Neural cell (in vitro differentiated cells): Measurements from ENCODE around the gene DIAPH1. TPM values are rescaled to one million over a fixed set of nuclear protein-coding genes. Genes with fewer than 3 reads are reported as not detected.

Source experiments
- H2AFZ ChIP-seq: fragments of 200-600, 300-800 bp; sonication (generic), shearing (Covaris generic); 2 replicates; pipeline ENCODE4 v1.6.0; 2014; ENCODE audit warnings: low read depth, mild to moderate bottlenecking, antibody characterized with exemption, low read length, moderate library complexity
- H3F3A ChIP-seq: fragments of 200-600 bp; shearing (Covaris generic); 2 replicates; pipeline ENCODE4 v1.6.1; 2016; ENCODE audit warnings: mild to moderate bottlenecking, moderate library complexity, mixed read lengths, antibody characterized with exemption, low read length; ENCODE audit not compliant: insufficient read depth, poor library complexity, severe bottlenecking
- H3K27ac ChIP-seq: fragments of 200-600, 300-800 bp; sonication (generic), shearing (Covaris generic); 2 replicates; pipeline ENCODE4 v1.5.1; 2014; ENCODE audit warnings: mild to moderate bottlenecking, low read length, moderate library complexity
- H3K27me3 ChIP-seq: fragments of 300-800, 200-600 bp; sonication (generic), shearing (Covaris generic); 2 replicates; pipeline ENCODE4 v1.6.0; 2014; ENCODE audit warnings: mild to moderate bottlenecking, low read depth, low read length, moderate library complexity; ENCODE audit not compliant: insufficient read depth
- H3K36me3 ChIP-seq: fragments of 300-800, 200-600 bp; sonication (generic), shearing (Covaris generic); 2 replicates; pipeline ENCODE4 v1.5.1; 2014; ENCODE audit warnings: mild to moderate bottlenecking, antibody characterized with exemption, low read length, moderate library complexity; ENCODE audit not compliant: insufficient read depth
- H3K4me2 ChIP-seq: fragments of 300-800, 200-600 bp; sonication (generic), shearing (Covaris generic); 2 replicates; pipeline ENCODE4 v1.6.0; 2014; ENCODE audit warnings: mild to moderate bottlenecking, low read length
- H3K4me3 ChIP-seq: fragments of 300-800, 200-600 bp; sonication (generic), shearing (Covaris generic); 2 replicates; pipeline ENCODE4 v1.5.1; 2014; ENCODE audit warnings: mild to moderate bottlenecking, low read length, moderate library complexity
- H3K79me2 ChIP-seq: fragments of 200-600 bp; shearing (Covaris generic); replicated peaks from 2 replicates; pipeline ENCODE4 v1.6.0; 2014; ENCODE audit warnings: mild to moderate bottlenecking, low read length, moderate library complexity; ENCODE audit not compliant: insufficient read depth
- H3K9ac ChIP-seq: fragments of 300-800, 200-600 bp; sonication (generic), shearing (Covaris generic); 2 replicates; pipeline ENCODE4 v1.6.1; 2016; ENCODE audit warnings: mild to moderate bottlenecking, low read length, mixed read lengths
- H3K9me2 ChIP-seq: fragments of 200-600 bp; shearing (Covaris generic); 2 replicates; pipeline ENCODE4 v1.6.1; 2016; ENCODE audit warnings: mild to moderate bottlenecking, low read length, mixed read lengths; ENCODE audit not compliant: insufficient read depth
- H3K9me3 ChIP-seq: fragments of 200-600, 300-800 bp; sonication (generic), shearing (Covaris generic); 2 replicates; pipeline ENCODE4 v1.6.1; 2016; ENCODE audit warnings: mild to moderate bottlenecking, mixed run types, low read length, moderate library complexity, mixed read lengths
- H4K20me1 ChIP-seq: fragments of 200-600 bp; shearing (Covaris generic); 2 replicates; pipeline ENCODE4 v1.6.1; 2016; ENCODE audit warnings: mild to moderate bottlenecking, mixed run types; ENCODE audit not compliant: insufficient read depth
- EP300 ChIP-seq: fragments of 450-650 bp; conservative IDR thresholded peaks from 2 replicates; pipeline ENCODE4 v1.6.1; 2014; ENCODE audit warnings: antibody characterized with exemption, mild to moderate bottlenecking, moderate library complexity; ENCODE audit not compliant: poor library complexity, severe bottlenecking
- EZH2 ChIP-seq: fragments of 200-600, 300-800 bp; shearing (Covaris generic), sonication (generic); IDR thresholded peaks from 2 replicates; pipeline ENCODE4 v1.6.1; 2014; ENCODE audit warnings: antibody characterized with exemption, low read length, borderline replicate concordance, mild to moderate bottlenecking; ENCODE audit not compliant: insufficient read depth, poor library complexity, severe bottlenecking
- MXI1 ChIP-seq: fragments of 450-650 bp; conservative IDR thresholded peaks from 2 replicates; pipeline ENCODE4 v1.6.1; 2014; ENCODE audit warnings: antibody characterized with exemption, mild to moderate bottlenecking; ENCODE audit not compliant: poor library complexity, severe bottlenecking
- POLR2AphosphoS5 ChIP-seq: IDR thresholded peaks from 2 replicates; pipeline ENCODE4 v1.6.1; 2012
- RAD21 ChIP-seq: fragments of 450-650 bp; conservative IDR thresholded peaks from 2 replicates; pipeline ENCODE4 v1.6.1; 2014; ENCODE audit warnings: antibody characterized with exemption, mild to moderate bottlenecking, moderate library complexity
- SMC3 ChIP-seq: fragments of 450-650 bp; conservative IDR thresholded peaks from 2 replicates; pipeline ENCODE4 v1.6.1; 2014; ENCODE audit warnings: antibody characterized with exemption, mild to moderate bottlenecking, moderate library complexity; ENCODE audit not compliant: poor library complexity
- TAF1 ChIP-seq: IDR thresholded peaks from 2 replicates; pipeline ENCODE4 v1.6.1; 2012; ENCODE audit warnings: low read depth
- polyA plus RNA-seq: library from polyadenylated mRNA; depleted of rRNA; stranded (reverse); fragments of >200 nt; gene quantifications from 2 replicates; pipeline ENCODE4 v1.2.3, GENCODE V29; 2014
- TF ChIP-seq, protein P1 (sequence below): fragments of 450-650 bp; IDR thresholded peaks from 2 replicates; pipeline ENCODE4 v1.5.1; 2014; ENCODE audit warnings: antibody characterized with exemption, mild to moderate bottlenecking, moderate library complexity; ENCODE audit not compliant: poor library complexity, severe bottlenecking
- TF ChIP-seq, protein P2 (sequence below): IDR thresholded peaks from 2 replicates; pipeline ENCODE4 v1.6.1; 2012; ENCODE audit warnings: borderline replicate concordance

DIAPH1 gene
- polyA plus RNA-seq, 1 donor from 2014 or later: 21.9 TPM

DNA sequence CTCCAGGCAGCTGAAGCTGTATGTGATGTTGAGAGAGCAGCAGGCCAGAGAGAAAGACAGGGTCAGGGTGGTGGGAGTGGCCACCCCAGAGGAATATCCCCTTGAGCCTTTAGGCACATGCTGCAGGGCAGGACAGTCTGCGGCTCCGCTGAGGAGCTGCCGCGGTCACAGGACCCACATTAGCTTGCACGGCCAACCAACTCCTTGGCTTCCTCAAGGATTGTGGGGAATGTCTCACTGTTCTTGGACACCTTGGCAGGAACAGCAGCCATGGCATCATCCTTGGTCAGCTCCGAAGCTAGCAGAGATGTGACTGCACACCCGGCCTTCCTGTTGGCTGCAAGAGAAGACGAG is 102.2 kb downstream of the DIAPH1 start:
- TF ChIP-seq, protein P1, sequence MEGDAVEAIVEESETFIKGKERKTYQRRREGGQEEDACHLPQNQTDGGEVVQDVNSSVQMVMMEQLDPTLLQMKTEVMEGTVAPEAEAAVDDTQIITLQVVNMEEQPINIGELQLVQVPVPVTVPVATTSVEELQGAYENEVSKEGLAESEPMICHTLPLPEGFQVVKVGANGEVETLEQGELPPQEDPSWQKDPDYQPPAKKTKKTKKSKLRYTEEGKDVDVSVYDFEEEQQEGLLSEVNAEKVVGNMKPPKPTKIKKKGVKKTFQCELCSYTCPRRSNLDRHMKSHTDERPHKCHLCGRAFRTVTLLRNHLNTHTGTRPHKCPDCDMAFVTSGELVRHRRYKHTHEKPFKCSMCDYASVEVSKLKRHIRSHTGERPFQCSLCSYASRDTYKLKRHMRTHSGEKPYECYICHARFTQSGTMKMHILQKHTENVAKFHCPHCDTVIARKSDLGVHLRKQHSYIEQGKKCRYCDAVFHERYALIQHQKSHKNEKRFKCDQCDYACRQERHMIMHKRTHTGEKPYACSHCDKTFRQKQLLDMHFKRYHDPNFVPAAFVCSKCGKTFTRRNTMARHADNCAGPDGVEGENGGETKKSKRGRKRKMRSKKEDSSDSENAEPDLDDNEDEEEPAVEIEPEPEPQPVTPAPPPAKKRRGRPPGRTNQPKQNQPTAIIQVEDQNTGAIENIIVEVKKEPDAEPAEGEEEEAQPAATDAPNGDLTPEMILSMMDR: no peak
- no peak for TF ChIP-seq POLR2AphosphoS5
- no peak for TF ChIP-seq EP300
- no peak for TF ChIP-seq MXI1
- no peak for TF ChIP-seq SMC3
- TF ChIP-seq, protein P2, sequence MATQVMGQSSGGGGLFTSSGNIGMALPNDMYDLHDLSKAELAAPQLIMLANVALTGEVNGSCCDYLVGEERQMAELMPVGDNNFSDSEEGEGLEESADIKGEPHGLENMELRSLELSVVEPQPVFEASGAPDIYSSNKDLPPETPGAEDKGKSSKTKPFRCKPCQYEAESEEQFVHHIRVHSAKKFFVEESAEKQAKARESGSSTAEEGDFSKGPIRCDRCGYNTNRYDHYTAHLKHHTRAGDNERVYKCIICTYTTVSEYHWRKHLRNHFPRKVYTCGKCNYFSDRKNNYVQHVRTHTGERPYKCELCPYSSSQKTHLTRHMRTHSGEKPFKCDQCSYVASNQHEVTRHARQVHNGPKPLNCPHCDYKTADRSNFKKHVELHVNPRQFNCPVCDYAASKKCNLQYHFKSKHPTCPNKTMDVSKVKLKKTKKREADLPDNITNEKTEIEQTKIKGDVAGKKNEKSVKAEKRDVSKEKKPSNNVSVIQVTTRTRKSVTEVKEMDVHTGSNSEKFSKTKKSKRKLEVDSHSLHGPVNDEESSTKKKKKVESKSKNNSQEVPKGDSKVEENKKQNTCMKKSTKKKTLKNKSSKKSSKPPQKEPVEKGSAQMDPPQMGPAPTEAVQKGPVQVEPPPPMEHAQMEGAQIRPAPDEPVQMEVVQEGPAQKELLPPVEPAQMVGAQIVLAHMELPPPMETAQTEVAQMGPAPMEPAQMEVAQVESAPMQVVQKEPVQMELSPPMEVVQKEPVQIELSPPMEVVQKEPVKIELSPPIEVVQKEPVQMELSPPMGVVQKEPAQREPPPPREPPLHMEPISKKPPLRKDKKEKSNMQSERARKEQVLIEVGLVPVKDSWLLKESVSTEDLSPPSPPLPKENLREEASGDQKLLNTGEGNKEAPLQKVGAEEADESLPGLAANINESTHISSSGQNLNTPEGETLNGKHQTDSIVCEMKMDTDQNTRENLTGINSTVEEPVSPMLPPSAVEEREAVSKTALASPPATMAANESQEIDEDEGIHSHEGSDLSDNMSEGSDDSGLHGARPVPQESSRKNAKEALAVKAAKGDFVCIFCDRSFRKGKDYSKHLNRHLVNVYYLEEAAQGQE: no peak
- TF ChIP-seq TAF1: no peak
- no peak for TF ChIP-seq RAD21
- no peak for TF ChIP-seq EZH2
- Histone ChIP-seq H3F3A (peaks cover 3% of the 10 kb centered on the region), H3K9me2 (no peaks in the 10 kb centered on the region), H3K9ac (no peak overlapping the region), H3K27ac (no peak overlapping the region), H3K27me3 (no peaks in the 10 kb centered on the region), H2AFZ (no peak overlapping the region), H3K4me2 (no peak overlapping the region), H3K79me2 (no peaks in the 10 kb centered on the region), H3K9me3 (no peaks in the 10 kb centered on the region), H3K4me3 (no peak overlapping the region), H3K36me3 (peaks cover 8% of the 10 kb centered on the region), H4K20me1 (no peaks in the 10 kb centered on the region)

DNA sequence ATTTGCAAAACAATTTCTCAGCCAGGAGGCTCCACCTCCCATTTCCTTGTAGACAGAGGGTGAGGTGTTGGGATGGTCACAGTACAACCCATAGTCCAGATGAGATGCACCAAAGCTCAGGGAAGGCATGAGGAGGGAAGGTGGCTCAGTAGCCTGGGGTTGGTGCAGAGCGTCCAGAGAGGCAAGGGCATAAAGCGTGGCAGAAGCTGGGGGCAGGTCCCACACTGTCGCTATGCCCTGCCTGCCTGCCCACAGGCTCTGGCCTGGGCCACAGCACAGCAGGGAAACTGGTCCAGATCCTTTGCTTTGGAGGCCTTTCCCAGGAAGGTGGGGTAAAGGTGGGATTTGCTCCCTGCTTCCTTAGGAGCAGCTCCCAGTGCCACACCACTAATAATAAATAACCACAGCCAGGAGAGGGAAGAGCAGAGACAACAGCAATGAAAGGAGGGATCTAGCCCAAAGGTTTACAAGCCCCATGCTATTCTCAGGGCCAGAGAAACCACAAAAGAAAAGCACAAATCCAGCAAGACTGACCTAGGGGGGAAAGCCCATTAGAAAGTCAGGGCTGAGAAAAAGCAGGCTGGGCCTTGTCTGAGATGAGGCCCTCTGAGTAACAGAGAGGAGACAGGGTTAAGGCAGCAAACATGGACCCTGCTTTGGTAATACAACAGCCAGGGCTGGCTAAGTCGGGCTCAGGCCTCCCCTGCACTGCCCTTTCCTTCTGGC is 102.7 kb downstream of the DIAPH1 start:
- peaks cover 3% of the 10 kb centered on the region for H3F3A ChIP-seq
- H3K36me3 ChIP-seq: peaks cover 10% of the 10 kb centered on the region
- H3K4me2 ChIP-seq: no peak overlapping the region
- TF ChIP-seq, protein P2: no peak
- TF ChIP-seq RAD21: no peak
- no peak for TF ChIP-seq MXI1
- TF ChIP-seq TAF1: no peak
- TF ChIP-seq, protein P1: no peak
- TF ChIP-seq POLR2AphosphoS5: no peak
- TF ChIP-seq EP300: no peak
- TF ChIP-seq SMC3: no peak
- TF ChIP-seq EZH2: no peak
- no peaks in the 10 kb centered on the region for H3K27me3 ChIP-seq
- H3K79me2 ChIP-seq: no peaks in the 10 kb centered on the region
- H3K4me3 ChIP-seq: no peak overlapping the region
- no peak overlapping the region for H3K27ac ChIP-seq
- H4K20me1 ChIP-seq: no peaks in the 10 kb centered on the region
- H3K9me3 ChIP-seq: no peaks in the 10 kb centered on the region
- H3K9me2 ChIP-seq: no peaks in the 10 kb centered on the region
- H2AFZ ChIP-seq: no peak overlapping the region
- H3K9ac ChIP-seq: no peak overlapping the region
